ENCODE results near the gene FAM53B. TPM values are rescaled to one million over a fixed set of nuclear protein-coding genes. Genes with fewer than 3 reads are reported as not detected.

The FAM53B gene
- total RNA-seq, 1 experiment from 2014 or later = 13.7 TPM

DNA sequence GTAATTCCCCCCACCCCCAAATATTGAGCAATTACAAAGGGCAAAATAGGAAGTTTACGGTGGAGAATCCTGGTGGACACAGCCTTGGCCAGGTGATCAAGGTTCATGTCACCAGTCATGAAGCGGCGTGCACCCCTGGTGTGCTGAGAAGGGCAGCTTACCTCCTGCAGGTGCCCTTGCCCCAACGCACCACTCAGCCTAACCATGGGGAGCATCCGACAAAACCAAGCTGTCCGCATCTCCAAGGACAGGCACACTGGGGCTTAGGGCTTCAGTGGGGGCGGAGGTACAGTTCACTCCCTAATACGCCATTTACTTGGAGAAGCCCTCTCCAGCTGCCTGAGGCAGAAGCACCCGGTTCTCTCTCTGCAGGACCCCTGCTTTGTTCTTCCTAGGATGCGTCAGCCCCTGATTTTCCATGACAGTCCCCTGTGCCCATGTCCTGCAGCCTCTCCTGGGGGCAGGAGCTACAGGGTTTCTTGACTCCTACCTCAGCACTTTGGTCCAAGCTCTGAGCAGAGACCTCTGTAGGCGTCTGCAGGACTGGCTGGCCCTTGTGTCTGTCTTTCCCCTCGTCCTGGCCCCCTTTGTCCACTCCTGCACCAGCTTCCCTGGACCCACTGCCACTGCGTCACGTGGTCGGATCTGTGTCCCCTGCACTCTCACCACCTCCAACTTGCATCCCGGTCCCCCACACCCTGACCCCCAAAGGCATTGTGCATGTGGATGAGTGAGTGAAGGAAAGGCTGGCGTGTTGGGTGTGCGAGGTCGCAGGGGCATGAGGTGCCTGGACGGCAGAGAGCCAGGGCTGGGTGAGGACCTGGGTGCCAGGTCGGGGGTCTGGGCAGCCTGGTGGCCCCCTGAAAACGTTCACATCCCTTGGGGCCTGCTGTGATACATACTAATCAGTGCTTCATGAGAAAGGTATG is 168.8 kb downstream of the FAM53B start:
- no peaks in the 10 kb centered on the region; the same call in 1 of the 2 replicates for H3K27me3 ChIP-seq (replicated peaks; ENCODE audit: control insufficient read depth, insufficient read depth, low read length)
- CTCF ChIA-PET = no interaction called here
- TF ChIP-seq, protein P1, sequence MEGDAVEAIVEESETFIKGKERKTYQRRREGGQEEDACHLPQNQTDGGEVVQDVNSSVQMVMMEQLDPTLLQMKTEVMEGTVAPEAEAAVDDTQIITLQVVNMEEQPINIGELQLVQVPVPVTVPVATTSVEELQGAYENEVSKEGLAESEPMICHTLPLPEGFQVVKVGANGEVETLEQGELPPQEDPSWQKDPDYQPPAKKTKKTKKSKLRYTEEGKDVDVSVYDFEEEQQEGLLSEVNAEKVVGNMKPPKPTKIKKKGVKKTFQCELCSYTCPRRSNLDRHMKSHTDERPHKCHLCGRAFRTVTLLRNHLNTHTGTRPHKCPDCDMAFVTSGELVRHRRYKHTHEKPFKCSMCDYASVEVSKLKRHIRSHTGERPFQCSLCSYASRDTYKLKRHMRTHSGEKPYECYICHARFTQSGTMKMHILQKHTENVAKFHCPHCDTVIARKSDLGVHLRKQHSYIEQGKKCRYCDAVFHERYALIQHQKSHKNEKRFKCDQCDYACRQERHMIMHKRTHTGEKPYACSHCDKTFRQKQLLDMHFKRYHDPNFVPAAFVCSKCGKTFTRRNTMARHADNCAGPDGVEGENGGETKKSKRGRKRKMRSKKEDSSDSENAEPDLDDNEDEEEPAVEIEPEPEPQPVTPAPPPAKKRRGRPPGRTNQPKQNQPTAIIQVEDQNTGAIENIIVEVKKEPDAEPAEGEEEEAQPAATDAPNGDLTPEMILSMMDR (IDR thresholded peaks at IDR 0.05; ENCODE audit: insufficient read depth in 1 of 2, low read depth in 1 of 2, low read length in 1 of 2, severe bottlenecking in 1 of 2, unreplicated experiment in 1 of 2) = no peak
- POLR2A ChIA-PET = no interaction called here
- H3K9me3 ChIP-seq = 0 out of 2 replicates have a peak, but pooled peaks cover 4% of the 10 kb centered on the region
- Mint-ChIP-seq H3K27ac (ENCODE audit: unreplicated experiment) (no peak overlapping the region), H3K27me3 (ENCODE audit: insufficient read depth, unreplicated experiment) (peaks cover 3% of the 10 kb centered on the region), H3K4me1 (ENCODE audit: low read depth, unreplicated experiment) (no peaks in the 10 kb centered on the region), H3K9me3 (ENCODE audit: unreplicated experiment) (no peaks in the 10 kb centered on the region), H3K36me3 (ENCODE audit: insufficient read depth, unreplicated experiment) (no peaks in the 10 kb centered on the region), H3K4me3 (ENCODE audit: unreplicated experiment) (no peak overlapping the region)
- DNase-seq = peak in 1 of 2 experiments; percentile 22
- H3K36me3 ChIP-seq (ENCODE audit: control insufficient read depth, insufficient read depth, low read length) = no peaks in the 10 kb centered on the region
- no peaks in the 10 kb centered on the region for H3K4me1 ChIP-seq
- intact Hi-C loops (cut with micrococcal nuclease; ENCODE audit: unreplicated experiment) = no loop called here
- BruUV-seq (replicated peaks) = no TSS peak
- no peak overlapping the region for H3K4me3 ChIP-seq (ENCODE audit: low read depth, low read length)

DNA sequence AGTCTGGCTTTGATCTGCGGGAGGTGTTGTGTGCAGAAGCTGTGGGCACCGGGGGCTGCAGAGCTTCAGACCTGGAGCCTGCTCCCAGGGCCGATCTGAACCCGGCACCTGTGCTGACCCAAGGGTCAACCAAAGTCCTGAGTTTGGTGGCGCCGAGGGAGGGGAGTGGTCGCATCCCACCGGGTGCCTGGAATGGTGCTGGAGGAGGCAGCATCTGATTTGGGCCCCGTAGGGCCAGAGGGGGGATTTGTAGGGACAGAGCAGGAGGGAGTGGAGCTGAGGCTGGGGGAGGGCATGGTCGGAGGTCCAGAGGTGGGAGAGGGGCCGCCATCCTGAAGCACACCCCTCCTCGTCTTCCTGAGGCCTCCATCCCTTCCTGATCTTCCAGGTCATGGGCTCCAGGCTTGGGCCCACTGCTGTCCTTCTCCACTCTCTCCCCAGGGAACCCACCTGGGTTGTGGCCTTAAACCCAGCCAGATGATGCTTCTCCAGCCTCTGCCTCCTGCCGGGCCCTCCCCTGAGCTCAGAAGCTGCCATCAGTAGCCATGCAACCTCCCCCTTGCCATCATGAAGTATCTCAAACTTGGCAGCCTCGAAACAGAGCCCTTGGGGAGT is 169.6 kb downstream of the FAM53B start:
- Mint-ChIP-seq H3K27ac (ENCODE audit: unreplicated experiment) (no peak overlapping the region), H3K36me3 (ENCODE audit: insufficient read depth, unreplicated experiment) (no peaks in the 10 kb centered on the region), H3K4me3 (ENCODE audit: unreplicated experiment) (no peak overlapping the region), H3K4me1 (ENCODE audit: low read depth, unreplicated experiment) (no peaks in the 10 kb centered on the region), H3K27me3 (ENCODE audit: insufficient read depth, unreplicated experiment) (peaks cover 3% of the 10 kb centered on the region), H3K9me3 (ENCODE audit: unreplicated experiment) (no peaks in the 10 kb centered on the region)
- Histone ChIP-seq H3K36me3 (ENCODE audit: control insufficient read depth, insufficient read depth, low read length) (no peaks in the 10 kb centered on the region), H3K4me1 (no peaks in the 10 kb centered on the region), H3K9me3 (no peaks in the 10 kb centered on the region), H3K27me3 (replicated peaks; ENCODE audit: control insufficient read depth, insufficient read depth, low read length) (no peaks in the 10 kb centered on the region; the same call in 1 of the 2 replicates), H3K4me3 (ENCODE audit: low read depth, low read length) (no peak overlapping the region)
- CTCF ChIA-PET = no interaction called here
- DNase-seq = peak in 1 of 2 experiments; percentile 23
- no TSS peak for BruUV-seq (replicated peaks)
- TF ChIP-seq, protein P1 (IDR thresholded peaks at IDR 0.05; ENCODE audit: insufficient read depth in 1 of 2, low read depth in 1 of 2, low read length in 1 of 2, severe bottlenecking in 1 of 2, unreplicated experiment in 1 of 2) = no peak
- POLR2A ChIA-PET = no interaction called here
- intact Hi-C loops (cut with micrococcal nuclease; ENCODE audit: unreplicated experiment) = no loop called here

DNA sequence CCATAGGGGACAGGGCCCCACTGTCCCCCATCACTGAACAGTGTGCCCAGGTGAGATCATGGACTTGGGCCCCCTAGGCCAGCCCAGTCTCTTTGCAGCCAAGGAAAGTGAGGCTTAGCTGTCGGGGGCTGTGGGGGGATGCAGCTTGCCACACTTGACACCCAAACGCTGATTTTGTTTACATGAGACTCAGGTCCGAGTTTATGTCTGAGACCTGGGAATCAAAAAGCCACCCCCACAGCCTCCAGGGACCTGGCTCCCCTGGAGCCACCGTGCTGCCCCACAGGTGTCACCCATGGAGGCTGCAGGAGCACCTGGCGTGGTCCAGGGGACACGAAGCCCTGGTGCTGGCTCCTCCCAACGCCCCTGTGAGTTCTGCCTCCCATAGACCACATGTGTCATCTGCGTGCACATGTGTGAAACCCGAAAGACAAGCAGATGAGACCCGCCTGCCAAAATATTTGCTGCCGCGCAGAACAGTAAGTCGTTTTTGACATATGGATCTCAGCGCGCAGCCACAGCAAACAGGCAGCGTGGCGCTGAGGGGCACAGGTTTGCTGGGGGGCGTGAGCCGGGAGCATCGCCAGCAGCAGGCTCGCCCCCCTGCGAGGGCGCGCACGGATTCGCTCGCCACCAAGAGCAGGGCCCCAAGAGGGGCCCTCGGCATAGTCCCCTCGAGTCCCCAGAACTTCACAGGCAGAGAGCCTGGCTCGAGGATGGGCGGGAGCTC is 170.3 kb downstream of the FAM53B start:
- H3K27ac Mint-ChIP-seq (ENCODE audit: unreplicated experiment) = no peak overlapping the region
- H3K4me1 Mint-ChIP-seq (ENCODE audit: low read depth, unreplicated experiment) = no peaks in the 10 kb centered on the region
- H3K4me3 Mint-ChIP-seq (ENCODE audit: unreplicated experiment) = no peak overlapping the region
- no peak overlapping the region for H3K4me3 ChIP-seq (ENCODE audit: low read depth, low read length)
- no peaks in the 10 kb centered on the region for H3K36me3 ChIP-seq (ENCODE audit: control insufficient read depth, insufficient read depth, low read length)
- TF ChIP-seq, protein P1 (IDR thresholded peaks at IDR 0.05; ENCODE audit: insufficient read depth in 1 of 2, low read depth in 1 of 2, low read length in 1 of 2, severe bottlenecking in 1 of 2, unreplicated experiment in 1 of 2) = no peak
- no TSS peak for BruUV-seq (replicated peaks)
- intact Hi-C loops (cut with micrococcal nuclease; ENCODE audit: unreplicated experiment) = no loop called here
- H3K4me1 ChIP-seq = no peaks in the 10 kb centered on the region
- H3K27me3 Mint-ChIP-seq (ENCODE audit: insufficient read depth, unreplicated experiment) = peaks cover 3% of the 10 kb centered on the region
- ChIA-PET CTCF (no interaction called here), POLR2A (no interaction called here)
- no peaks in the 10 kb centered on the region for H3K9me3 ChIP-seq
- H3K27me3 ChIP-seq (replicated peaks; ENCODE audit: control insufficient read depth, insufficient read depth, low read length) = no peaks in the 10 kb centered on the region; the same call in 1 of the 2 replicates
- no peak for DNase-seq
- H3K9me3 Mint-ChIP-seq (ENCODE audit: unreplicated experiment) = no peaks in the 10 kb centered on the region
- H3K36me3 Mint-ChIP-seq (ENCODE audit: insufficient read depth, unreplicated experiment) = no peaks in the 10 kb centered on the region
